GM19328 (cell line): ENCODE data around the gene SREBF1.

Experiments
- ATAC-seq: cut with Tn5 transposase; IDR thresholded peaks from one replicate; pipeline ENCODE4 v1.9.1; 2021; ENCODE audit warnings: mild to moderate bottlenecking, moderate library complexity; ENCODE audit not compliant: unreplicated experiment

Gene SREBF1

DNA sequence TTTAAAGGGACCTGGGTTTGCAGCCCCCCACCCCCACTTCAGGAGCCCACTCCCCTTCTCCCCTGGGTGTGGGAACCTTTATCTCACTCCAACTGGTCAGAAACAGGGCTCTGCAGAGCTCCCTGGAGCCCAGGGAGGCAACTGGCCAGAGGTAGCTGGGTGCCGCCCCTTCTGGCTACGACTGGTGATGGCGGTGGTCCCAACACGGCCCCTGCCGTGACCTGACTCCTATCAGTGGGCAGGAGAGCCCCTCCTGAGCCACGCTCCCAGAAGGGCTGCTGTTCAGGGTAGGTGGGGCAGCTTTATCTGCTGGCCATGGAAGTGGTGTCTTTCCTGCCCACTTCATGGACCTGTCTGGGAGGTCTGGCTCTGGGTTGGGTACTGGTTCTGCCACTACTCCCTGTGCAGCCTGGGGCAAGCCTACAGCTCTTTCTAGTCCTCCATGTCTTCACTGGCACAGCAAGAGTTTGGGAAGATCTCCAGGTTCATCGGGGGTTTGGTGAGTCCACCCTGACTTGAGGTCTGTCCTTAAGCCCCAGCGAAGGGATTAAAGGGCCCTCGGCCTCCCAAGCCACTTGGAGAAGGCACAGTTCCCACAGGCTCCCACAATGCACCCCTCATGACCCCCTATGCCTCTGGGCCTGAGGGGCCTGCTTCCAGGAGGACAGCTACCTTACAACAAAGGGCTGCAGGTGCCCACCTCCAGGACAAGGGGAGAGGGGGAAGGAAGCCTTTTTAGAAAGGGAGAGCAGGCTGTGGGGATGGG lies 5.5 kb upstream of the SREBF1 start:
- no peak for ATAC-seq

DNA sequence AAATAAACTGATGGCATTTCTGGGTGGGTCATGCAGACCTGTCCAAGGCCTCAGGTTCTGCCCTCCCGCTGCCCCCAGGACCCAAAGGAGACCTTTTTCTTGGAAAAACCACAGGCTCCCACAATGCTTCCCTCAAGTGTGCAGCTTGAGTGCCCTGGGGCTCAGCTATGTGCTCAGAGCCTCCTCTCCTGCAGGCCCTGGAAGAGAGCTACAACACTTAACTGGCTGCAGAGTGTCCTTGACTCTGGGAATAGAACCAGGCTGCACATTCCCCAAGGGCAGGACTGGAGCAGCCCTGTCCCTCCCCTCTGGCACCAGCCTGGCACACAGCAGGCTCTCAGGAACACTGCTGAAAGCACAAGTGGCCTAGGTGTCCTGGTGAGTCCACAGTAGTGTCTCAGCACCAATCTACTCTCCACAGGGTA lies 4.8 kb upstream of the SREBF1 start:
- no peak for ATAC-seq

DNA sequence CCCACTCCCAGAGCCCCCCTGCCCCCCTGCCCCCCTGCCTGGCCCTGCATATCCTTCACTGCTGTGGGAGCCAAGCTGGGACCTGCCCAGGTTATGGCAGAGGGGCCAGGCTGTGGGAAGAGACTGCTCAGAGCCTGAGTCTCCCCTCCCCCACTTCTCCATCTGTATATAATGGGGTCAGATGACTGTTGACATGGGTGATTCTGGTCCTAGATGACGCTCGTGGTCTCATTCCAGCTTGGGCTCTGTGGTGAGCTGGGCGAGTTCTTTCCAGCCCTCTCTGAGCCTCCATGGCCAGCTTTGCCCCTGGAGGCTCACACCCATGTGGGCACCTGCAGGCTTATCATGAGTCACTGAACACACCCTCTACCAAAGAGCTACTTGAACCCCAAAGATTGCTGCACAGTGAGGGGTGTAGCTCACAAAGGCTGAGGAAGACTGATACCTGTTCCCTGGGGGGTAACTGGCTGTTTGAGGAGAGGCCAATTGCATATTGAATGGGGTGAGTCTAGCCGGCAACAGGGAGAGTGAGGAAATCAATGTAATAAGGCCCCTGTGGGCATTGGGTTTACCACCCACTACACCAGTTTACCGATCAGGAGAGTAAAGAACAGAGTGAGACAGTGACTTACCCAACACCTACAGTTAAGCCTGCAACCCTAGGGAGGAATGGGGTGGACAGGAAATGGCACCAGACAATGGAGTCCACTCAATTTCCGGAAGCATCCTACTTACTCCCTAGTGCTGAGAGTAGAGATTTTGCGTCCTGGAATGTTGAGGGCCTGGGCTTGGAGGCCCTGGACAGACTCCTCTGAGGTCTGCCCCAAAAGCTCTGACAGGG lies 4.2 kb upstream of the SREBF1 start:
- no peak for ATAC-seq

DNA sequence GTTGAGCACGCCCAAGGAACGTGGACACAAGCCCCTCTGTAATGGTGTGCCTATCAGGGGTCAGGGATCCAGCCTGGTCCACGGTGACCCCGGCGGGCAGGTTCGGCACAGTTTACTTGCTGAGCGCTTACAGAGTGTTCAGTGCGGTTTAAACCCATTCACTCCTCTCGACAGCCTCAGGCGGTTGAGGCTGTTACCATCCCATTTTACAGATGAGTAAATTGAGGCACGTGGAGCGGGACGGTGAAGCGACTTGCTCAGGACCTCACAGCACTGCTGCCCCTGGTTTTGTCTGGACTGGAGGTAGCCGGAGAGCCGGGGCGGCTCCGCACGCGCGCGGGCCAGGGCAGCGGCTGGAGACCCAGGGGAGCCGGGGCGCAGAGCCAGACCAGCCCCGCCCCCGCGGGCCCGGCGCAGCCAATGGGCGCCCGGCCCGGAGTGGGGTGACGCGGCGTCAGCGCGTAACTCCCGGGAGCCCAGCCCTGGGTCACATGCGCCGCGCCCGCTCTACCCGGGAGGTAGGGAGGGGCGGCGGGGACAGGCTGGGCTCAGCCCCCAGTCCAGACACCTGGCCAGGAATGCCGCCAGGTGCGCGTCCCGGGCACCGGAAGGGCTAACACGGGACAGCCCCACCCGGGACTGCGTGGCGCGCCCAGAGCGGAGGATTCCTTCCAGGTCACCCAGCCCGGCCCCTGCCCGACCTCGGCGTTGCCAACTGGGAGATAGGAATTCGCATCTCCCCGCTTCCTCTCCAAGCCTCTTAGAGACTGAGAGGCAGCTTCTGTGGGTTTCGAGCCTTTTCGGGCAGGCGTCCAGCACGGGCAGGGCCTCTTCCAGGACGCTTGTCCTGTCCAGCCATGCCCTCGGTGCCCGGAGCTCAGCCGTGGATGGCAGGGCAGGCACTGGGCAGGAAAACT lies 3.3 kb upstream of the SREBF1 start:
- ATAC-seq = peak; percentile 58

GRCh38 chr17:17837966-17838962 lies 1.5 kb upstream of the SREBF1 start:
- no peak for ATAC-seq

GRCh38 chr17:17837380-17837821 lies 615 bp upstream of the SREBF1 start:
- no peak for ATAC-seq

DNA sequence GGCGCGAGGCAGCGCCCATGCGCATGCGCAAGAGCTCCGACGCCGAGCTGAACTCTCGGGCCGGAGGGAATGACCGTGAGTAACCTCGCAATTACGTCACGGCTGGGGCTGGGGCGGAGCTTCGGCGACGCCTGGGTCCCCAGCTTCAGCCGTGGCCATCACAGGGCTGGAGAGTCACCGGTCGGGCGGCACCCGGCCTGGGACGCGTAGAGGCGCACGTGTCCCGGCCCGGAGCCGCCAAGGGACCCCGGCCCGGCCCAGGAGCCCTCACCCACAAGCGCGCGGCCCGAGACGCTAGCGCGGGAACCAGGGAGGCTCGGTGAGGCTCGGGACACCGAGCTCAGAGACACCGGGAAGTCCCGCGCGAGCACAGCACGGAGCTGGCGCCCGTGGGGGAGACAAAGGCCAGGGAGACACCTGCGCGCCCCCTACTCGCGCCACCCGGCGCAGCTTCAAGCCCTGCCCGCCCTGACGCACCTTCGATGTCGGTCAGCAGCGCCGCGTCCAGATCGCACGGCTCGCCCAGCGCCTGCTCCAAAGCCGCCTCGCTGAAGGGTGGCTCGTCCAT lies 452 bp downstream of the SREBF1 start:
- peak; percentile 54 for ATAC-seq

DNA sequence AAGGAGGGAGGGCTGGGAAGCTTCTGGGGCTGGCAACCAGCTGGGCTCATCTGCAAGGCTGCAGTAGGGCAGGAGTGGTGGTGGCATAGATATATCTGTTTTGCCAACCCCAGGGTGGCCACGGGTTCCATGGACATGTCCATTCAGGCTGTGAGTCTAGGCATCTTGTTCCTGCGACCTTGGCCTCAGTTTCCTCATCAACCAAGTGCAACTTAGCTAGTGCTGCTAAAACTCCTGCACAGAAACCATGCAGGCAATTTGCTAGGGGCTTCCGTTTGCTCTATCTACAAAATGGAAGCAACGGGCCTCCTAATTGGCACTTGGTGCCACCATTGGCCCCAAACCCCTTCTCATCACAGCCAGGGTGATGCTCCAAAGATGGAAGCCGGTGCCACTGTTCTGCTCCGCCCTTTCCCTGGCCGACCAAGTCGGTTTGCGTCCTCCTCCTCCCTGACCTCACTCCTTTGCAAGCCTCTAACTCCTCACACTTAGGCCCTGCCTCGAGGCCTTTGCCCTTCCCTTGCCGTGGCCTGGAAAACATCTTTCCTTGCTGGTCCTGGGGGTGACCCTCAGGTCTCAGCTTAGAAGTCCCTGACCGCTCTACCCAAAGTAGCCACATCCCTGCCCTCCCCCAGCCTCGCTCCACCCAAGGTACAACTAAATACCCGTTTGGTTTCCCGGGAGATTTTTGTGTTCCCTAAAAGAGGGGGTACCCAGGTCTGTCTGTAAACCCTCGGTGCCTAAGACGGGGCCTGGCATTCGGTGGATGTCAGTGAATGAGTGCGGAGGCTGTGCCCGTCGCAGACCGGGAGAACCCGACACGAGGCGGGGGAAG lies 1.2 kb downstream of the SREBF1 start:
- no peak for ATAC-seq

DNA sequence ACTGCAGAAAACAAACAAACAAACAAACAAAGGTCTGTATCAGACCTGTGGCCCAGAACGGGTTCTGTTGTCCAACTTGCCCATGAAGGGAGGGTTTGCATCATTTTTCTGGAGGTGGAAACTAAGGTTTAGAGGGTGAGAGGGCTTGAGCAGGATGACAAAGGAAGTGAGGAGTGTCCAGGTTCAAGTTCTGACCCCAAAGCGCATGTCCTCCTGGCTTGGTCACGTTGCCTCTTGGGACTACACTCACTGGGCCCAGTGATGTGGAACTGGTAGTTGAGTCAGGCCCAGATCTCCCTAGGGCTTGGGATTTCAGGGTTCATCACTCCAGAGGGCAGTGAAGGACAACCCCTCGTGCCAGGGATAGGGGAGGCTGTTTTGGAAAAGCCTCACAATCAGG lies 1.8 kb downstream of the SREBF1 start:
- ATAC-seq = no peak

DNA sequence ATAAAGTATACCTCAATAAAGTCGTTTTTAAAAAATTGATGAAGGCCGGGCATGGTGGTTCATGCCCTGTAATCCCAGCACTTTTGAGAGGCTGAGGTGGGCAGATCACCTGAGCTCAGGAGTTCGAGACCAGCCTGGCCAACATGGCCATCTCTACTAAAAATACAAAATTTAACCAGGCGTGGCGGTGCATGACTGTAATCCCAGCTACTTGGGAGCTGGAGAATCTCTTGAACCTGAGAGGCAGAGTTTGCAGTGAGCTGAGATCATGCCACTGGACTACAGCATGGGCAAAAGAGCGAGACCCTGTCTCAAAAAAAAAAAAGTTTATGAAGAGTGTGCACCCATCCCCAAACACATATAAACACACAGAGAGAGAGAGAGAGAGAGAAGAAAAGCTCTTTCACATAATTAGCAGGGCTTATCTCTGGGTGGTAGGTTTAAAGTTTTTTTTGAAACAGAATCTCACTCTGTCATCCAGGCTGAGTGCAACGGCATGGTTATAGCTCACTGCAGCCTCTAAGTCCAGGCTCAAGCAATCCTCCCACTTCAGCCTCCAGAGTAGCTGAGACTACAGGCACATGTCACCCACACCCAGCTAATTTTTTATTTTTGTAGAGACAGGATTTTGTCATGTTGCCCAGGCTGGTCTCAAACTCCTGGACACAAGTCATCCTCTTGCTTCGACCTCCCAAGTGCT lies 3.0 kb downstream of the SREBF1 start:
- ATAC-seq = no peak

DNA sequence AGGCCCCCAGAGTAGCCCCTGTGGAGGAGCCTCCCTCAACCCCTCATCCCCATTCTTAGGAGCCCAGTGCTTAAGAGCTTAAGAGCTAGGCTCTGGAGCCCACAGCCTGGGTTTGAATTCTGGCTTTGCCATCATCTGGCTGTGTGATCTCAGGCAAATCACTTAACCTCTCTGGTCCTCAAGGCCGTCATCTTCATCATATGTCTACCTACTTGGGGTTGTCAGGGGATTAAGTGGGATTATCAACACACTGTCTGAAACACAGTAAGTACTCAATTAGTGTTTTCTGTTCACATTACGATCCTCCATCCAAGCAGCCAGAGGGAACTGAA lies 4.8 kb downstream of the SREBF1 start:
- ATAC-seq = no peak

- no peak for ATAC-seq
These were observed 5.4 kb downstream of the SREBF1 start for GRCh38 chr17:17831208-17832031.

- ATAC-seq = no peak
These were observed 6.0 kb downstream of the SREBF1 start for GRCh38 chr17:17830740-17831207.

DNA sequence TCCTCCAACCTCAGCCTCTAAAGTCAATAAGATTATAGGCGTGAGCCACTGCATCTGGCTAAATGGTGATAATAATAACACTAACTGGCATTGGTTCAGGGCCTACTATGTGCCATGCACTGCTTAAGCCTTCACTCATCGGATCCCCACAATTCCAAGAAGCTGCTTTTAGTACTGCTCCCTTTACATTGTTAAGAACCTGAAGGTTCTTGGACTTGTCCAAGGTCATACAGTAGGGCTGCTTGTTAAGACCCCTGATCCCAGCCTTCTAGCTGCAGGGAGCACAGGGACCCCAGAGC lies 6.6 kb downstream of the SREBF1 start:
- ATAC-seq = no peak

GRCh38 chr17:17827826-17828621 lies 8.8 kb downstream of the SREBF1 start:
- ATAC-seq = no peak

GRCh38 chr17:17826942-17827785 lies 9.6 kb downstream of the SREBF1 start:
- ATAC-seq = no peak
